A549 (cell line): ENCODE results near the gene RAB11FIP4. TPM values are rescaled to one million over a fixed set of nuclear protein-coding genes. Genes with fewer than 3 reads are reported as not detected.

ENCODE experiments used
- ATAC-seq, 2 experiments: fragments of 200-7000 bp in 1 of 2; fragments of >200 bp in 1 of 2; cut with Nextera tagmentation in 1 of 2; cut with Tn5 transposase in 1 of 2; 3 replicates each; pipeline versions ENCODE4 v1.8.0 to v1.9.1; 2018 to 2020; ENCODE audit warnings: mild to moderate bottlenecking in 1 of 2, moderate library complexity in 1 of 2
- CTCF ChIA-PET: fragments of 300-600 bp; sonication (Branson Sonifier 250); formaldehyde crosslinking; extraction: SDS; loops from one replicate; lab custom pipeline; 2021; ENCODE audit warnings: antibody characterized with exemption, inconsistent platforms; lab: Yijun Ruan, JAX
- POLR2A ChIA-PET: fragments of 350-600 bp; formaldehyde crosslinking; extraction: SDS; loops from one replicate; lab custom pipeline; 2021; ENCODE audit warnings: antibody characterized with exemption, inconsistent platforms; lab: Yijun Ruan, JAX
- DNase-seq, 2 experiments: peaks; one replicate each; pipeline versions ENCODE4 v3.0.0 to v3.0.0-alpha.2; 2011 to 2016; ENCODE audit warnings: low read depth in 1 of 2, low spot score in 1 of 2
- FAIRE-seq: peaks from 2 replicates; lab custom pipeline; 2011; peaks lifted over from hg19 to GRCh38; lab: Jason Lieb, UNC
- H3K27ac ChIP-seq, 2 experiments: fragments of >200 bp; sonication (Bioruptor Twin); formaldehyde crosslinking; 3 replicates each; pipeline ENCODE4 v1.5.1; 2016 to 2017
- H3K4me1 ChIP-seq: fragments of >200 bp; sonication (Bioruptor Twin); formaldehyde crosslinking; 3 replicates; pipeline ENCODE4 v1.6.1; 2016
- H3K4me2 ChIP-seq: fragments of >200 bp; sonication (Bioruptor Twin); formaldehyde crosslinking; 3 replicates; pipeline ENCODE4 v1.6.1; 2016
- H3K4me3 ChIP-seq: fragments of >200 bp; sonication (Bioruptor Twin); formaldehyde crosslinking; 3 replicates; pipeline ENCODE4 v1.5.1; 2016
- H3K9me3 ChIP-seq: fragments of >200 bp; sonication (Bioruptor Twin); formaldehyde crosslinking; 3 replicates; pipeline ENCODE4 v1.6.1; 2016
- BHLHE40 ChIP-seq: IDR thresholded peaks from 2 replicates; pipeline ENCODE4 v1.6.1; 2012; ENCODE audit warnings: low read depth, low read length, inconsistent platforms
- CBX2 ChIP-seq: fragments of 200-600 bp; sonication (generic); IDR thresholded peaks from 2 replicates; pipeline ENCODE4 v1.6.1; 2016; ENCODE audit warnings: low read depth, mild to moderate bottlenecking, borderline replicate concordance
- CEBPB ChIP-seq, 2 experiments: fragments of >200 bp in 1 of 2; sonication (Bioruptor Twin) in 1 of 2; formaldehyde crosslinking in 1 of 2; IDR thresholded peaks; 2 replicates each; pipeline ENCODE4 v1.6.1; 2012 to 2016
- ESRRA ChIP-seq: fragments of 150-350 bp; IDR thresholded peaks from 2 replicates; pipeline ENCODE4 v1.6.1; 2014; ENCODE audit warnings: mild to moderate bottlenecking, low read length, borderline replicate concordance
- HDAC2 ChIP-seq: fragments of 200-600 bp; sonication (generic); IDR thresholded peaks from 2 replicates; pipeline ENCODE4 v1.6.1; 2016
- MAZ ChIP-seq: fragments of 150-350 bp; IDR thresholded peaks from 2 replicates; pipeline ENCODE4 v1.6.1; 2014; ENCODE audit warnings: antibody characterized with exemption, low read depth, low read length, borderline replicate concordance
- NPAS2 ChIP-seq: fragments of 250-450 bp; sonication (Bioruptor Pico); IDR thresholded peaks from 2 replicates; pipeline ENCODE4 v1.8.0; 2022; ENCODE audit warnings: mild to moderate bottlenecking, moderate library complexity, borderline replicate concordance
- NR3C1 ChIP-seq: fragments of >200 bp; sonication (Bioruptor Twin); formaldehyde crosslinking; IDR thresholded peaks from 3 replicates; pipeline ENCODE4 v1.6.1; 2017
- POLR2A ChIP-seq: IDR thresholded peaks from 2 replicates; pipeline ENCODE4 v1.6.1; 2012; ENCODE audit warnings: mild to moderate bottlenecking, low read length
- RFX5 ChIP-seq: fragments of 450-650 bp; IDR thresholded peaks from 2 replicates; pipeline ENCODE4 v1.7.1; 2014; ENCODE audit warnings: antibody characterized with exemption, mild to moderate bottlenecking, moderate library complexity
- TP53 ChIP-seq: fragments of 250-450 bp; sonication (Bioruptor Pico); IDR thresholded peaks from 2 replicates; pipeline ENCODE4 v1.5.0; 2021; ENCODE audit warnings: mild to moderate bottlenecking, moderate library complexity
- ZFP36 ChIP-seq: fragments of 450-650 bp; IDR thresholded peaks from 2 replicates; pipeline ENCODE4 v1.6.1; 2014; ENCODE audit warnings: borderline replicate concordance; ENCODE audit not compliant: partially characterized antibody
- WGBS: methylation state at CpG from one replicate; pipeline ENCODE4 v1.1.6; 2017; ENCODE audit errors: missing lambda C conversion rate; 5-methylcytosine and 5-hydroxymethylcytosine counted together
- polyA plus RNA-seq, 4 experiments: library from polyadenylated mRNA; depleted of rRNA in 3 of 4; stranded (reverse); fragments of >200 nt; fragmentation: RNase III in 1 of 4; extraction: RNeasy Plus Mini Kit Qiagen cat#74134 plus additional on column Dnase treatment in 1 of 4; gene quantifications; 2 replicates in 3 of 4; 3 replicates in 1 of 4; pipeline ENCODE4 v1.2.3, GENCODE V29; 2011 to 2017
- TF ChIP-seq, protein P1 (sequence below): fragments of >200 bp; sonication (Bioruptor Twin); formaldehyde crosslinking; IDR thresholded peaks from 3 replicates; pipeline ENCODE4 v1.5.1; 2016
- TF ChIP-seq, protein P2 (sequence below): IDR thresholded peaks from 2 replicates; pipeline ENCODE4 v1.6.1; 2012
- TF ChIP-seq, protein P3 (sequence below): fragments of 250-450 bp; sonication (Bioruptor Pico); IDR thresholded peaks from 2 replicates; pipeline ENCODE4 v1.5.0; 2020; ENCODE audit warnings: low read depth, mild to moderate bottlenecking, moderate library complexity

The RAB11FIP4 gene
- polyA plus RNA-seq, 2 of the 4 experiments (the other 2 are of a cell fraction) = 1.9 to 3.5 TPM

GRCh38 chr17:31397256-31397939 lies 5.9 kb downstream of the RAB11FIP4 start (continued):
- TF ChIP-seq, protein P1, sequence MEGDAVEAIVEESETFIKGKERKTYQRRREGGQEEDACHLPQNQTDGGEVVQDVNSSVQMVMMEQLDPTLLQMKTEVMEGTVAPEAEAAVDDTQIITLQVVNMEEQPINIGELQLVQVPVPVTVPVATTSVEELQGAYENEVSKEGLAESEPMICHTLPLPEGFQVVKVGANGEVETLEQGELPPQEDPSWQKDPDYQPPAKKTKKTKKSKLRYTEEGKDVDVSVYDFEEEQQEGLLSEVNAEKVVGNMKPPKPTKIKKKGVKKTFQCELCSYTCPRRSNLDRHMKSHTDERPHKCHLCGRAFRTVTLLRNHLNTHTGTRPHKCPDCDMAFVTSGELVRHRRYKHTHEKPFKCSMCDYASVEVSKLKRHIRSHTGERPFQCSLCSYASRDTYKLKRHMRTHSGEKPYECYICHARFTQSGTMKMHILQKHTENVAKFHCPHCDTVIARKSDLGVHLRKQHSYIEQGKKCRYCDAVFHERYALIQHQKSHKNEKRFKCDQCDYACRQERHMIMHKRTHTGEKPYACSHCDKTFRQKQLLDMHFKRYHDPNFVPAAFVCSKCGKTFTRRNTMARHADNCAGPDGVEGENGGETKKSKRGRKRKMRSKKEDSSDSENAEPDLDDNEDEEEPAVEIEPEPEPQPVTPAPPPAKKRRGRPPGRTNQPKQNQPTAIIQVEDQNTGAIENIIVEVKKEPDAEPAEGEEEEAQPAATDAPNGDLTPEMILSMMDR = no peak
- no peak for TF ChIP-seq RFX5
- no peak for TF ChIP-seq MAZ
- TF ChIP-seq CEBPB (IDR thresholded peaks at IDR 0.05) = no peak
- no peak for TF ChIP-seq POLR2A
- TF ChIP-seq ESRRA = no peak
- no peak for TF ChIP-seq TP53 (CRISPR knock-in tag)
- no peak for TF ChIP-seq NPAS2 (CRISPR knock-in tag)
- no peak for TF ChIP-seq CBX2

DNA sequence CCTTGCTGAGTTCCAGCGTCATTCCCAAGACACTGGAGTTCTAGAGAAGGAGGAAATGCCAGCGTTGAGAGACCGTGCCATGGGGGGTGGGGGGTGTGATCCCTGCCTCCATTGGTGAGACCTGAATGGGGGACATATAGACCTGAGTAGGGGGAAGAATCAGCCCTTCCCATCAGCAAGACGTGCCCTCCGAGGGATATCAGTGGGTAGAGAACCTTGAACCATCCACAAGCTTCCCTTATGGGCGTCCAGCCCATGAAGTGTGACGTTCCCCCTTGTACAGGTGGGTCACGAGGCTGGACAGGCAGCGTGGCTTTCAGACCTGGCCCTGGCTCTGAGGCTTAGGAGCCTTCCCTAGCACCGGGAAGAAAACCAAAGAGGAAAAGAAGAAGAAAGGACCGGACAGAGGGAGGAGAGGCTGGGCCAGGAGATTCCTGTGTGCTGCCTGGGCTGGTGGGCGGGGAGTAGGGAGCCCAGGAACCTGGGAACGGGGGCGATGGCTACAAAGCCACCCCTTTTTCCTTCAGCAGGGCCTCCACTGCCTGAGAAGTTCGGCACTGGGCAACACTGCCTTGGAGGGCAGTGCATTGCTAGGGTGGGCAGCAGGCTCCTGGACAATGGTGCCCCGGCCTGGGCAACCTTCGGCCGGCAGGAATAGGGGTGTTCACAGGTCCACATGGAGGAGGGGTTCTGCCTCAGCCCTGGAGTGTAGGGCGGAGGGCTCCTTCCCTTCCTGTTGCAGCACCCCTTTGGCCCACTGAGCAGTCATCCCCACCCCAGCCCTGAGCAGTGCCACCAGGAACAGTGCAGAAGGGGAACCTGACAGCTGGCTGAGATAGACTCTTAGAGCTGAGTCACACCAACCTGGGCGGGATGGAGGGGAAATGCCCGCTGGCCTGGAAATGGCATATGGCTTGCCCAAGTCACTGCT lies 7.2 kb downstream of the RAB11FIP4 start:
- Histone ChIP-seq H3K4me2 (no peak overlapping the region), H3K4me3 (no peak overlapping the region), H3K9me3 (no peaks in the 10 kb centered on the region), H3K4me1 (no peaks in the 10 kb centered on the region), H3K27ac (no peak overlapping the region)
- DNase-seq (no peak), ATAC-seq (peak; percentile 7 to 20; a peak in 2 of 6 replicates), FAIRE-seq (no peak)
- POLR2A ChIA-PET = no interaction called here
- CTCF ChIA-PET = interaction anchor here (0.6 to 2.0 kb wide), 6 partner anchors 9 to 127 kb away, joined by 3 to 10 read pairs (median 3); no protein-coding TSS in a partner anchor
- WGBS = 34% methylated on average over 20 of the region's 21 CpGs
- TF ChIP-seq NR3C1 (no peak), CBX2 (no peak), RFX5 (no peak), ZFP36 (no peak)
- TF ChIP-seq, protein P2, sequence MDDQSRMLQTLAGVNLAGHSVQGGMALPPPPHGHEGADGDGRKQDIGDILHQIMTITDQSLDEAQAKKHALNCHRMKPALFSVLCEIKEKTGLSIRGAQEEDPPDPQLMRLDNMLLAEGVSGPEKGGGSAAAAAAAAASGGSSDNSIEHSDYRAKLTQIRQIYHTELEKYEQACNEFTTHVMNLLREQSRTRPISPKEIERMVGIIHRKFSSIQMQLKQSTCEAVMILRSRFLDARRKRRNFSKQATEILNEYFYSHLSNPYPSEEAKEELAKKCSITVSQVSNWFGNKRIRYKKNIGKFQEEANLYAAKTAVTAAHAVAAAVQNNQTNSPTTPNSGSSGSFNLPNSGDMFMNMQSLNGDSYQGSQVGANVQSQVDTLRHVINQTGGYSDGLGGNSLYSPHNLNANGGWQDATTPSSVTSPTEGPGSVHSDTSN = no peak
- TF ChIP-seq, protein P1 = no peak

DNA sequence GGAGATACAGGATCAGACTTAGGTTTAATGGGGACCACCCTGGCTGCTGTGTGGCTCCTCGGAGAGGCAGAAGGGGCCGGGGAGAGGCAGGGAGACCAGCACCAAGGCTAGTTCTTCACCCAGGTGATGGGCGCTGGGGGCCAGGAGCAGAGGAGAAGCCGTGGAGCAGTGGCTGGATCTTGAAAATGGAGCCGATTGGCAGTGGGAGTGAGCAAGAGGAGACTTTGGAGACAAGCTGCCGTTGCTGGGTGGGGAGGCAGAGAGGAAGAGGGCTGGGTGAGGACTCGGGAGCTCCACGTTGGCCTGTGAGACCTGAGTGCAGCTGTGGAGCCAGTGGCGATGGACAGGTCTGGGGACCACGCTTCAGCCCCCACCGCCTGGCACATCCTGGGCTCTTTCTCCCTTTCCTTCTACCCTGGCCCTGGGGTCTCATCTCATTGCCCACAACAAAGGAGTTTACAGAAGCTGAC lies 9.0 kb downstream of the RAB11FIP4 start:
- CTCF ChIA-PET = interaction anchor here (1.1 to 2.3 kb wide), 4 partner anchors 11 to 184 kb away, joined by 3 to 14 read pairs (median 4); no protein-coding TSS in a partner anchor
- Histone ChIP-seq H3K9me3 (no peaks in the 10 kb centered on the region), H3K4me2 (no peak overlapping the region), H3K27ac (no peak overlapping the region), H3K4me3 (no peak overlapping the region), H3K4me1 (no peaks in the 10 kb centered on the region)
- ATAC-seq = no peak
- TF ChIP-seq, protein P3, sequence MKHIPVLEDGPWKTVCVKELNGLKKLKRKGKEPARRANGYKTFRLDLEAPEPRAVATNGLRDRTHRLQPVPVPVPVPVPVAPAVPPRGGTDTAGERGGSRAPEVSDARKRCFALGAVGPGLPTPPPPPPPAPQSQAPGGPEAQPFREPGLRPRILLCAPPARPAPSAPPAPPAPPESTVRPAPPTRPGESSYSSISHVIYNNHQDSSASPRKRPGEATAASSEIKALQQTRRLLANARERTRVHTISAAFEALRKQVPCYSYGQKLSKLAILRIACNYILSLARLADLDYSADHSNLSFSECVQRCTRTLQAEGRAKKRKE = no peak
- TF ChIP-seq MAZ (no peak), CEBPB (IDR thresholded peaks at IDR 0.05) (no peak), HDAC2 (no peak), CBX2 (no peak), BHLHE40 (no peak)
- no peak for DNase-seq
- no peak for FAIRE-seq
- 34% methylated on average over 11 of the region's 11 CpGs for WGBS
- POLR2A ChIA-PET = no interaction called here
